Natural killer cell (primary cell): Measurements from ENCODE around the gene FAT3. TPM values are rescaled to one million over a fixed set of nuclear protein-coding genes. Genes with fewer than 3 reads are reported as not detected.

Experiments used
- ATAC-seq, 3 donors: fragments of 150-1000 bp in 2 of 3; fragments of 200-7000 bp in 1 of 3; cut with Tn5 transposase; 1 replicate in 1 of 3; 2 replicates in 2 of 3; pipeline ENCODE4 v1.10.0; 2021; ENCODE audit warnings: mild to moderate bottlenecking in 2 of 3, moderate library complexity in 2 of 3
- DNase-seq, 2 donors: peaks; one replicate each; pipeline versions ENCODE4 v3.0.0 to v3.0.0-alpha.2; 2013 to 2021; ENCODE audit warnings: mixed read lengths in 1 of 2
- H3K27ac ChIP-seq: one replicate; pipeline ENCODE4 v1.5.1; 2013; ENCODE audit warnings: mild to moderate bottlenecking, low read length
- H3K27me3 ChIP-seq: one replicate; pipeline ENCODE4 v1.6.1; 2013; ENCODE audit warnings: low read length; ENCODE audit not compliant: control insufficient read depth, insufficient read depth
- H3K36me3 ChIP-seq: one replicate; pipeline ENCODE4 v1.6.1; 2013; ENCODE audit warnings: low read length; ENCODE audit not compliant: control insufficient read depth, insufficient read depth
- H3K4me1 ChIP-seq: one replicate; pipeline ENCODE4 v1.6.1; 2013; ENCODE audit warnings: low read length; ENCODE audit not compliant: control insufficient read depth, insufficient read depth
- H3K4me3 ChIP-seq: one replicate; pipeline ENCODE4 v1.5.1; 2013; ENCODE audit warnings: low read length
- H3K9me3 ChIP-seq: one replicate; pipeline ENCODE4 v1.6.1; 2013; ENCODE audit warnings: low read length; ENCODE audit not compliant: control insufficient read depth, insufficient read depth
- H3K27ac Mint-ChIP-seq, 2 donors: one replicate each; pipeline ENCODE4 v1.8.0; 2022; ENCODE audit warnings: mild to moderate bottlenecking in 2 of 2, mixed read lengths in 2 of 2, moderate library complexity in 1 of 2
- H3K27me3 Mint-ChIP-seq, 2 donors: one replicate each; pipeline ENCODE4 v1.8.0; 2022; ENCODE audit warnings: low read depth in 2 of 2, mixed read lengths in 2 of 2
- H3K36me3 Mint-ChIP-seq: one replicate; pipeline ENCODE4 v1.8.0; 2022; ENCODE audit warnings: mixed read lengths
- H3K4me1 Mint-ChIP-seq, 2 donors: one replicate each; pipeline ENCODE4 v1.8.0; 2022; ENCODE audit warnings: mixed read lengths in 2 of 2
- H3K4me3 Mint-ChIP-seq: one replicate; pipeline ENCODE4 v1.8.0; 2022; ENCODE audit warnings: mild to moderate bottlenecking, moderate library complexity, mixed read lengths
- H3K9me3 Mint-ChIP-seq, 2 donors: one replicate each; pipeline ENCODE4 v1.8.0; 2022; ENCODE audit warnings: mixed read lengths in 2 of 2
- WGBS: methylation state at CpG from one replicate; pipeline ENCODE4 v1.1.7; 2013; ENCODE audit warnings: missing lambda C conversion rate; ENCODE audit not compliant: insufficient coverage; 5-methylcytosine and 5-hydroxymethylcytosine counted together
- intact Hi-C: fragments of 100-400 bp; cut with micrococcal nuclease; formaldehyde crosslinking; loops from one replicate; pipeline ENCODE4 v1.14.2; 2022
- total RNA-seq, 4 donors: library from RNA; stranded (reverse); fragments of 120-200 nt in 1 of 4; gene quantifications; one replicate each; pipeline versions ENCODE4 v1.2.3 to v1.2.4, GENCODE V29; 2013 to 2022
- TF ChIP-seq, protein P1 (sequence below): fragments of 200-600 bp; IDR thresholded peaks from one replicate; pipeline ENCODE4 v1.8.0; 2022; ENCODE audit warnings: antibody characterized with exemption

FAT3 gene
- total RNA-seq, 3 donors from 2014 or later (not counting 1 experiment from before 2014, with no cell fraction given), result not detected

DNA sequence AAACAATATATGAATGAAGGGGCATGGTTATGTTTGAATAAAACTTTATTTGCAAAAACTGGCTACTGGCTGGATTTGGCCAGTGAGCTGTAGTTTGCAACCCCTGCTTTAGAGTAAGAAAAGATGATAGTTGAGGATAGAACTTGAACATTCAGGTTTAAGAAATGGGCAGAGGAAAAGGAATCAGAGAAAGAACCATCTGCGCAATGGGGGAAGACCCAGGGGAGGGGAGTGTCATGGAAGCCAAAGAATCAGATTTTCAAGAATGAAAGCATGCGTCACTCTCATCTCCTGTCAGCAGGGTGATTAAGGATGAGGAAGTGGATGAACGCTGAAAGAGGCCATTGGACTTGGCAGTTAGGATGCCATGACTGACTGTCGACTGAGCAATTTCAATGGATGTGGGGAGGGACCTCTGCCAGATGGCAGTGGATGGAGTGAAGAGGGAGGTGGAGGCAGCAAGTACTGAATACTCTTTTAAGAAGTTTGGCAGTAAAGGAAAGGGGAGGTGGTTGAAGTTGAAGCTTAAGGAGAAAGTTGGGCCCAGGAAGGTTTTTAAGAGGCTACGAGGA, 21.2 kb downstream of the FAT3 start:
- H3K4me1 Mint-ChIP-seq, result no peaks in the 10 kb centered on the region
- no peak overlapping the region for H3K4me3 Mint-ChIP-seq
- no peaks in the 10 kb centered on the region for H3K36me3 ChIP-seq
- no peak for DNase-seq
- H3K27ac ChIP-seq, result no peak overlapping the region
- intact Hi-C loops, result no loop called here
- H3K9me3 Mint-ChIP-seq, result peaks cover 0 to 5% of the 10 kb centered on the region in 2 donors
- H3K27me3 ChIP-seq, result no peaks in the 10 kb centered on the region
- H3K4me3 ChIP-seq, result no peak overlapping the region
- no peaks in the 10 kb centered on the region for H3K36me3 Mint-ChIP-seq
- no peaks in the 10 kb centered on the region for H3K27me3 Mint-ChIP-seq
- no peak overlapping the region for H3K27ac Mint-ChIP-seq
- no peak for ATAC-seq
- H3K9me3 ChIP-seq, result no peaks in the 10 kb centered on the region
- H3K4me1 ChIP-seq, result no peaks in the 10 kb centered on the region
- TF ChIP-seq, protein P1, sequence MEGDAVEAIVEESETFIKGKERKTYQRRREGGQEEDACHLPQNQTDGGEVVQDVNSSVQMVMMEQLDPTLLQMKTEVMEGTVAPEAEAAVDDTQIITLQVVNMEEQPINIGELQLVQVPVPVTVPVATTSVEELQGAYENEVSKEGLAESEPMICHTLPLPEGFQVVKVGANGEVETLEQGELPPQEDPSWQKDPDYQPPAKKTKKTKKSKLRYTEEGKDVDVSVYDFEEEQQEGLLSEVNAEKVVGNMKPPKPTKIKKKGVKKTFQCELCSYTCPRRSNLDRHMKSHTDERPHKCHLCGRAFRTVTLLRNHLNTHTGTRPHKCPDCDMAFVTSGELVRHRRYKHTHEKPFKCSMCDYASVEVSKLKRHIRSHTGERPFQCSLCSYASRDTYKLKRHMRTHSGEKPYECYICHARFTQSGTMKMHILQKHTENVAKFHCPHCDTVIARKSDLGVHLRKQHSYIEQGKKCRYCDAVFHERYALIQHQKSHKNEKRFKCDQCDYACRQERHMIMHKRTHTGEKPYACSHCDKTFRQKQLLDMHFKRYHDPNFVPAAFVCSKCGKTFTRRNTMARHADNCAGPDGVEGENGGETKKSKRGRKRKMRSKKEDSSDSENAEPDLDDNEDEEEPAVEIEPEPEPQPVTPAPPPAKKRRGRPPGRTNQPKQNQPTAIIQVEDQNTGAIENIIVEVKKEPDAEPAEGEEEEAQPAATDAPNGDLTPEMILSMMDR, result no peak
- 83% methylated on average over 5 of the region's 5 CpGs for WGBS

DNA sequence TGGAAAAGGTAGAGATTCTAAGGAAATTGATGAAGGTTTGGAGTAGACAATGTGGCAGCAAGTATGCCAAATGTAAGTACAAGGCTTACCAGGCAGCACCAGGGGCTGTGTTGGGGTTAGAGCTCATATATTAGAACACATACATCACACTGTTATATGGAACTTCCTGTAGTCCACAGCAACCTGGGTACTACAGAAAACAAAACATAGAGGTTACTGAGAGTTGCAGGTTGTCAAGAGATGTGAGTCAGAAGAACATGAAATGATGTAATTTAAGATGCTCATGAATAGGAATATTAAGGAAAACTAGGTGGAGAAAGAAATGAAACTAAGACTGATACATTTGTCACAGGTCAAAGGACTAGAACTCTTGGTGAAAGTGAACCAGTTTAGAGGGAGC, 22.0 kb downstream of the FAT3 start:
- TF ChIP-seq, protein P1, result no peak
- Histone ChIP-seq H3K4me3 (no peak overlapping the region), H3K9me3 (no peaks in the 10 kb centered on the region), H3K27ac (no peak overlapping the region), H3K27me3 (no peaks in the 10 kb centered on the region), H3K4me1 (no peaks in the 10 kb centered on the region), H3K36me3 (no peaks in the 10 kb centered on the region)
- peaks cover 0 to 5% of the 10 kb centered on the region in 2 donors for H3K9me3 Mint-ChIP-seq
- H3K27ac Mint-ChIP-seq, result no peak overlapping the region
- no peaks in the 10 kb centered on the region for H3K36me3 Mint-ChIP-seq
- H3K4me1 Mint-ChIP-seq, result no peaks in the 10 kb centered on the region
- intact Hi-C loops, result no loop called here
- H3K27me3 Mint-ChIP-seq, result no peaks in the 10 kb centered on the region
- no peak overlapping the region for H3K4me3 Mint-ChIP-seq
- ATAC-seq, result no peak
- DNase-seq, result no peak

DNA sequence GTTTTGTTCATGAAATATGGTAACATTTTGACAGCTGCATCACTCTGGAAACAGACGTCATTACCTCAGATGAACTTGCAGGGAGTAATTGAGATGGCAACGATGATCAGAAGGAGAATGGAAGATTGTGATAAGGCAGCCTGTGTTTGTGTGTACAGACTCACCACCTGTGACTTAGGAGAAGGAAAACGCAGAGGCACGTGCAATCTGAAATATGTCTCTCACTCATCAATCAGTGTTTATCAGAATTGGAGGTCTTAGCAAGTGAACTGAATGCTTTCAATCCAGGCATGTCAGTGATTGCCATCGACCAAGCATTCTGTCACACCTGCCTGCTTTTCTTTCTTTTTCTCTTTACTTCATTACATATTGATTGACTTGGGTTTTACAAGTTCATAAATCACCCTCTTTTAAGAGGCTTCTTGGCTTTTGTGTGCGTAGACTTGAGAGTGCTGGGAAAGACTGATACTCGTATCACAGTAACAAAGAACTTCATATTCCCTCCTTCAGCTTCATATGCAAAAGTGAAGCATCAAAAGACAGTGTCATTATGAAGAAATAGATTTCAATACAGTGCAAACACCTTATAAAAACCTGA, 24.6 kb downstream of the FAT3 start:
- Mint-ChIP-seq H3K27ac (no peak overlapping the region), H3K9me3 (peaks cover 2 to 5% of the 10 kb centered on the region in 2 donors), H3K4me3 (no peak overlapping the region), H3K27me3 (no peaks in the 10 kb centered on the region), H3K4me1 (no peaks in the 10 kb centered on the region), H3K36me3 (no peaks in the 10 kb centered on the region)
- Histone ChIP-seq H3K27me3 (no peaks in the 10 kb centered on the region), H3K4me3 (no peak overlapping the region), H3K9me3 (no peaks in the 10 kb centered on the region), H3K4me1 (no peaks in the 10 kb centered on the region), H3K36me3 (no peaks in the 10 kb centered on the region), H3K27ac (no peak overlapping the region)
- no peak for DNase-seq
- intact Hi-C loops, result no loop called here
- no peak for ATAC-seq
- TF ChIP-seq, protein P1, result no peak
- WGBS, result 73% methylated on average over 6 of the region's 7 CpGs

DNA sequence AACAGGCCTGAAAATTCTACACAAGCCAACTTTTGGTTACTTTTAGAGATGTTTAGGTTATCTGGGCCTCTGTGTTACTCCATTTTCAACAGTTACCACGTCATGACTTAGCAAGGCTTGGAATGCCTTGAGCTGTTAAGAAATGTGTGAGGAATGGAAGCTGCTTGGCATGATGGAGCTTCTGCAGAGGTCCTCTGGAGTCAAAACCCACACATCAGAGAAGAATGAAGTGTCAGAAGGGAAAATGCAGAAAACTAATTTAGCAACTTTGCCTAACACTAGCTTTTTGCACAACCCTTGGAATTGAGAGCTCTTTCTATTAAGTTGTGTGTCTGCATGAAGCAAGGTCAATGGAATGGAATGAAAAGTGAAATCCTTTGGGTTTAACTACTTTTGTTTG, 27.4 kb downstream of the FAT3 start:
- Histone ChIP-seq H3K9me3 (no peaks in the 10 kb centered on the region), H3K4me1 (no peaks in the 10 kb centered on the region), H3K27me3 (no peaks in the 10 kb centered on the region), H3K36me3 (no peaks in the 10 kb centered on the region), H3K27ac (no peak overlapping the region), H3K4me3 (no peak overlapping the region)
- no peak overlapping the region for H3K27ac Mint-ChIP-seq
- no peak for ATAC-seq
- no peak overlapping the region for H3K4me3 Mint-ChIP-seq
- TF ChIP-seq, protein P1, result no peak
- H3K27me3 Mint-ChIP-seq, result no peaks in the 10 kb centered on the region
- WGBS, result 73% methylated on average over 1 of the region's 1 CpG
- no peaks in the 10 kb centered on the region for H3K36me3 Mint-ChIP-seq
- H3K4me1 Mint-ChIP-seq, result no peaks in the 10 kb centered on the region
- intact Hi-C loops, result no loop called here
- no peak for DNase-seq
- peaks cover 2% of the 10 kb centered on the region in 2 donors for H3K9me3 Mint-ChIP-seq
